Fibroblast of the aortic adventitia (primary cell): ENCODE data around the gene BORA. TPM values are rescaled to one million over a fixed set of nuclear protein-coding genes. Genes with fewer than 3 reads are reported as not detected.

Experiments
- DNase-seq: peaks from one replicate; pipeline ENCODE4 v3.0.0-alpha.2; 2010; ENCODE audit warnings: low read depth
- H3K4me3 ChIP-seq: 2 replicates; pipeline ENCODE4 v1.5.1; 2011; ENCODE audit warnings: low read depth, mild to moderate bottlenecking, control low read depth, low read length, moderate library complexity
- total RNA-seq: library from RNA; depleted of rRNA; stranded (reverse); fragments of >200 nt; gene quantifications from 2 replicates; pipeline ENCODE4 v1.2.3, GENCODE V29; 2012; ENCODE audit warnings: low replicate concordance
- TF ChIP-seq, protein P1 (sequence below): IDR thresholded peaks from 2 replicates; pipeline ENCODE4 v1.5.1; 2011; ENCODE audit warnings: mild to moderate bottlenecking, low read length, control low read depth, inconsistent platforms; ENCODE audit not compliant: insufficient read depth

BORA gene
- 4.3 and 7.0 TPM in 2 replicates for total RNA-seq

DNA sequence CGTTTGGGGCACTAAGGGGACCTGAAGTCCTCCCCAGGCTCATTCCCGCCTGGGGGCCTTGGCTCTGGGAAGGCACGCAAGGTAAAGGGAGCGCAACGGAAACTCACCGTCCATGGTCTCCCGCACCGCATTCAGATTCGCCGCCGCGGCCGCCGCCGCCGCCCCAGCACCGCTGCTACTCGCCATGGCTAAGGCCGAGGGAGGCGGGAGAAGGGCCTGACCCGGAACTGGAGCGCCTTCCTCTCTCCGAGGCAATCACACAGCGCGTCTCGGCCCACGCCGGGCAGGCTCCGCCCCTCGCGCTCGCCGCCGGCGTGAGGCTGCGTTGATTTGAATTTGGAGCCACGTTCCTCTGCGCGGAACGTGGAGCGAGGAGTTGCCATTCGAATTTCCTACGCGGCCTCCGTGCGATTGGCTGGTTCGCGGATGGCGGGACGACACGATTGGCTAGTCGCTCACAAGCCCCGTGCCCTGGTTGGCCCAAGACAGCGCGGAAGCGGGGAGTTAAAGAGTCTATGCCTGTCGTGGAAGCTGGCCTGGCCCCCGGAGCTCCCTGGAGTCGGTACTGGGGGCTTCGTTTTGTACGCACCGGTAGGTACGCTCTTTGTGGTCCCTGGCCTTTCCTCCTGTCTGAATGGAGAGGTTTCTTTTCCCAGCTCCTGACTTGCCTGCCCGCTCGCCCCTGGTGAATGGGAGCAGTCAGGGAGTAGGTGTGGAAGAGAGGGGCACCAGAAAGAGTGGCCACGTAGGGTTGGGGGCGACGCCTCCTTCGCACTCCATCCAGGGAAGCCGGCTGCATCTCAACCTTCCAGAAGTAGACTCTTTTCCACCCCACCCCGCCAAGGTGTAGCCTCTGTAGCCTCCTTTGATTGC is at the start of gene BORA, which contains the start of gene MZT1:
BORA (plus strand) TSS at position 507 of the 873 bp plus-strand sequence. CDS start 1,018 bp downstream, outside the sequence.
MZT1 (minus strand) TSS at position 213 of the 873 bp plus-strand sequence; CDS start at position 186, 27 bp downstream.
- peak; percentile 97 for DNase-seq
- peak within 1 kb of the TSS; percentile 98 for H3K4me3 ChIP-seq
- TF ChIP-seq, protein P1, sequence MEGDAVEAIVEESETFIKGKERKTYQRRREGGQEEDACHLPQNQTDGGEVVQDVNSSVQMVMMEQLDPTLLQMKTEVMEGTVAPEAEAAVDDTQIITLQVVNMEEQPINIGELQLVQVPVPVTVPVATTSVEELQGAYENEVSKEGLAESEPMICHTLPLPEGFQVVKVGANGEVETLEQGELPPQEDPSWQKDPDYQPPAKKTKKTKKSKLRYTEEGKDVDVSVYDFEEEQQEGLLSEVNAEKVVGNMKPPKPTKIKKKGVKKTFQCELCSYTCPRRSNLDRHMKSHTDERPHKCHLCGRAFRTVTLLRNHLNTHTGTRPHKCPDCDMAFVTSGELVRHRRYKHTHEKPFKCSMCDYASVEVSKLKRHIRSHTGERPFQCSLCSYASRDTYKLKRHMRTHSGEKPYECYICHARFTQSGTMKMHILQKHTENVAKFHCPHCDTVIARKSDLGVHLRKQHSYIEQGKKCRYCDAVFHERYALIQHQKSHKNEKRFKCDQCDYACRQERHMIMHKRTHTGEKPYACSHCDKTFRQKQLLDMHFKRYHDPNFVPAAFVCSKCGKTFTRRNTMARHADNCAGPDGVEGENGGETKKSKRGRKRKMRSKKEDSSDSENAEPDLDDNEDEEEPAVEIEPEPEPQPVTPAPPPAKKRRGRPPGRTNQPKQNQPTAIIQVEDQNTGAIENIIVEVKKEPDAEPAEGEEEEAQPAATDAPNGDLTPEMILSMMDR, result no peak

DNA sequence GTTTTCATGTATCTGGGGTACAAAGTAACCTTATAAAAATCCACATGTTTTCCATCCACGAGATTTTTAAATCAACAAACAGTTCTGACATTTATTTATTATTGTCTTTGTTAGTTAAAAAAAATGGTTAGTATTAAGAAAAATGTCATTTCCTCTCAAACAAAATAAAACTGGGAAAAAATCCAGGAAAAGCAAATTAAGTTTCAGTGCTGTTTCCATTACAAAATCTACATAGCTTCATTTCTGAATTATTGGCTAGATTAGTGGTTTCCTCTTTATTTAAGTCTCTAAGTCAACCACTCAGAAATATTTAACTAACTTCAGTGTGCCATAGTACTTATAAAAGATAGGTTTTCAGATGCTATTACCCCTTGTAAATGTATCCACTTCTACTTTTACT is 49.4 kb upstream of the BORA start:
- TF ChIP-seq, protein P1, result no peak
- H3K4me3 ChIP-seq, result no peak overlapping the region
- DNase-seq, result no peak

DNA sequence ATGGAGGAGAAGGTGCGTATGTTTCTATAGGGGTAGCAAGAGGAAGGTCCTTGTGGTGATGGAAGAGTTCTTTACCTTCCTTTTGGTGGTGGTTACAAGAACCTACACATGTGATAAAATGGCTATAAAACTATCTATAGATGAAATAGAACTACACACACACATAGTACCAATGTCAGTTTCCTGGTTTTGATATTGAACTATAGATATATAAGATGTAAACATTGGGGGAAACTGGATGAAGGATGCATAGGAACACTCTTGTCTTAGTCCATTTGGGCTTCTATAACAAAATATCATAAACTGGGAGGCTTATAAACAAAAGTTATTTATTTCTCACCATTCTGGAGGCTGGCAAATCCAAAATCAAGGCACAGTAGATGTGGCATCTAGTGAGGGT is 47.4 kb upstream of the BORA start:
- TF ChIP-seq, protein P1, result no peak
- no peak for DNase-seq
- no peak overlapping the region for H3K4me3 ChIP-seq

DNA sequence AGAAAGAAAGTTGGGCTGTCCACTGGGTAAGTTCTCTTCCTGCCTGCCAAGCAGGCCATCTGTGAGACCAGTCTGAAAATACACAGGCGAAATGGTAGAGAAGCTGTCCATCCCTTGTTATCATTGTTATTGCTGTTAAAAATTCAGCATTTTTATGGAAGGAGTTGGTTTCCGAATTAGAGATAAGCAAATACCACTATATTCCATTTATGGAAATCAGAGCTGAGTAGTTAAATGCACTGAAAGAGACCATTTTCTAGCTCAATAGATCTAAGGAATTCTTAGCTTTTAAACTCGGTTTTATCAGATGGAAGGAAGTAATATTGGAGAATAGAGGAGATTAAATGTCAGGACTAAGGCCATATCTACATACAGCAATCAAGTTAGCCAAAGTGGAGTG is 41.0 kb upstream of the BORA start:
- H3K4me3 ChIP-seq, result no peak overlapping the region
- no peak for DNase-seq
- TF ChIP-seq, protein P1, result no peak

DNA sequence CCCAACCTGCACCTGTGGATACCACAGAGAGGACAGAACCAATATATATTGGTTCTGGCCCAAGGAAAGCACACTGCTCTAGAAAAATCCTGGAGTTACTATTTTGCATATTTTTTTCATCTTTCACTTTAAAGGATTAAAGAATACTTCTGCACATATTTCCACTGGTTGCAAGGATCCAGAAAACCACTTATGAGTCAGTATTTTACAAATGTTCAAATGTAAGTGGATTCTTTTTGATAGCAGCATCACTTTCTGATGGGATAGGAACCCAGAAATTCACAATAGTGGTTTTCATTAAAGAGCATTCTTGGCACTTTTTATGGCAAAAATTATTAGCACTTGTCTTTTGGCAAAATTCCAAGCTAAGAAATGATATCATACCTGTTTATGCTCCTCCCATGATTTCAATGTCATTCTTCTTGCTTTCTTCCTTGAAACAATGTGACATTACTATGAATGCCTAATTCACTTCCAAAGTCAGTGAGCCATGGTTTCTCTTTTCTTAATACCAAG is 38.5 kb upstream of the BORA start:
- no peak overlapping the region for H3K4me3 ChIP-seq
- no peak for DNase-seq
- TF ChIP-seq, protein P1, result no peak

DNA sequence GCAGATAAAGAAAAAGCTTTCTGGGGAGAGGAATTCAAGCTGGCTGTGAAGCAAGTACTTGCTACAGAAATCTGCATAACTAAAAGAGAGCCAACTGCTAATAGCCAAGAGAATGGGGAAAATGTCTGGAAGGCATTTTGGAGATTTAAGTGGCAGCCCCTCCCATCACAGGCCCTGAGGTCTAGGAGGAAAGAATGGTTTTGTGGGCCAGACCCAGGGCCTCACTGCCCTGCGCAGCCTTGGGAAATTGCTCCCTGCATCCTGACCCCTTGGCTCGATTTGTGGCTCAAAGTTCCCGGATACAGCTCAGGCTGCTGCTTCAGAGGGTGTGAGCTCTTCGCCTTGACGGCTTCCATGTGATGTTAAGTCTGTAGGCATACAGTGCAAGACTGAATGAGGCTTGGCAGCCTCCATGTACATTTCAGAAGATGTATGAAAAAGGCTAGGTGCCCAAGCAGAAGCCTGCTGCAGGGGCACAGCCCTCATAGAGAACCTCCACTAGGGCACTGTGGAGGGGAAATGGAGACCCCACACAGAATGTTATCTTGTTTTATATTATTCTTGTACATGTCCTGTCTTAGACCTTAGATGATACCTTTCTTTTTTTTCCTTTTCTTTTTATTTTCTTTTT is 34.7 kb upstream of the BORA start:
- DNase-seq, result no peak
- no peak overlapping the region for H3K4me3 ChIP-seq
- TF ChIP-seq, protein P1, result no peak
